Rectal smooth muscle tissue (tissue), 1 donor: ENCODE results near the gene DIPK1C.

ENCODE experiments used
- H3K27ac ChIP-seq: one replicate; pipeline ENCODE4 v1.7.0; 2013; ENCODE audit warnings: low read depth, low read length, inconsistent platforms
- H3K27me3 ChIP-seq: one replicate; pipeline ENCODE4 v1.7.0; 2013; ENCODE audit warnings: low read length; ENCODE audit not compliant: control insufficient read depth, insufficient read depth
- H3K36me3 ChIP-seq: one replicate; pipeline ENCODE4 v1.7.0; 2013; ENCODE audit warnings: low read length; ENCODE audit not compliant: control insufficient read depth, insufficient read depth
- H3K4me1 ChIP-seq: one replicate; pipeline ENCODE4 v1.7.0; 2013; ENCODE audit warnings: low read length; ENCODE audit not compliant: control insufficient read depth, insufficient read depth
- H3K4me3 ChIP-seq: one replicate; pipeline ENCODE4 v1.7.0; 2013; ENCODE audit warnings: low read length
- H3K9ac ChIP-seq: one replicate; pipeline ENCODE4 v1.7.0; 2013; ENCODE audit warnings: low read length

The DIPK1C gene

GRCh38 chr18:74388227-74388626 lies 68.9 kb downstream of the DIPK1C start:
- Histone ChIP-seq H3K4me3 (no peak overlapping the region), H3K27ac (no peak overlapping the region), H3K9ac (no peak overlapping the region), H3K36me3 (no peaks in the 10 kb centered on the region), H3K4me1 (no peaks in the 10 kb centered on the region), H3K27me3 (no peaks in the 10 kb centered on the region)

- H3K27ac ChIP-seq, result no peak overlapping the region
- H3K36me3 ChIP-seq, result no peaks in the 10 kb centered on the region
- no peaks in the 10 kb centered on the region for H3K4me1 ChIP-seq
- H3K9ac ChIP-seq, result no peak overlapping the region
- H3K4me3 ChIP-seq, result no peak overlapping the region
- H3K27me3 ChIP-seq, result no peaks in the 10 kb centered on the region
Observed at GRCh38 chr18:74387383-74387782, 69.7 kb downstream of the DIPK1C start.
